Measurements from ENCODE around the gene SKOR2.

GRCh38 chr18:47175898-47176575 lies 75.4 kb downstream of the SKOR2 start, which contains the start of gene IER3IP1:
- TF ChIP-seq CTCF (IDR thresholded peaks at IDR 0.05; ENCODE audit: insufficient read depth, low read depth, low read length) (no peak), EZH2 (IDR thresholded peaks at IDR 0.05; ENCODE audit: insufficient read depth, low read length) (no peak)

Data from astrocyte (in vitro differentiated cells and primary cell).